Hepatocyte (in vitro differentiated cells): ENCODE data around the gene DIAPH2. TPM values are rescaled to one million over a fixed set of nuclear protein-coding genes. Genes with fewer than 3 reads are reported as not detected.

ENCODE experiments used
- DNase-seq: peaks from one replicate; pipeline ENCODE4 v3.0.0-alpha.2; 2016; ENCODE audit warnings: low spot score
- H2AFZ ChIP-seq: fragments of 200-600 bp; sonication (generic); 2 replicates; pipeline ENCODE4 v1.6.0; 2016; ENCODE audit warnings: antibody characterized with exemption, mild to moderate bottlenecking
- H3K27ac ChIP-seq: fragments of 200-600 bp; sonication (generic); 2 replicates; pipeline ENCODE4 v1.5.1; 2016; ENCODE audit warnings: mild to moderate bottlenecking
- H3K27me3 ChIP-seq: fragments of 200-600 bp; sonication (generic); 2 replicates; pipeline ENCODE4 v1.6.1; 2016
- H3K36me3 ChIP-seq: fragments of 200-600 bp; sonication (generic); replicated peaks from 2 replicates; pipeline ENCODE4 v1.5.1; 2016; ENCODE audit warnings: low read depth; ENCODE audit not compliant: insufficient read depth
- H3K4me1 ChIP-seq: fragments of 200-600 bp; sonication (generic); 2 replicates; pipeline ENCODE4 v1.5.1; 2016; ENCODE audit warnings: mild to moderate bottlenecking, moderate library complexity; ENCODE audit not compliant: insufficient read depth
- H3K4me2 ChIP-seq: fragments of 200-600 bp; sonication (generic); 2 replicates; pipeline ENCODE4 v1.6.0; 2016
- H3K4me3 ChIP-seq: fragments of 200-600 bp; sonication (generic); 2 replicates; pipeline ENCODE4 v1.5.1; 2016; ENCODE audit warnings: mild to moderate bottlenecking
- H3K79me2 ChIP-seq: fragments of 200-600 bp; sonication (generic); 2 replicates; pipeline ENCODE4 v1.6.0; 2017; ENCODE audit warnings: mild to moderate bottlenecking
- H3K9me2 ChIP-seq: fragments of 200-600 bp; sonication (generic); replicated peaks from 2 replicates; pipeline ENCODE4 v1.6.0; 2017; ENCODE audit warnings: mild to moderate bottlenecking; ENCODE audit not compliant: insufficient read depth
- H3K9me3 ChIP-seq: fragments of 200-600 bp; sonication (generic); 2 replicates; pipeline ENCODE4 v1.5.1; 2016; ENCODE audit warnings: low read depth, mild to moderate bottlenecking
- H4K20me1 ChIP-seq: fragments of 200-600 bp; sonication (generic); 2 replicates; pipeline ENCODE4 v1.6.0; 2016; ENCODE audit warnings: mild to moderate bottlenecking; ENCODE audit not compliant: insufficient read depth, poor library complexity, severe bottlenecking
- EZH2 ChIP-seq: fragments of 200-600 bp; sonication (generic); IDR thresholded peaks from 2 replicates; pipeline ENCODE4 v1.6.1; 2016; ENCODE audit warnings: antibody characterized with exemption, mild to moderate bottlenecking, borderline replicate concordance
- EZH2phosphoT487 ChIP-seq: fragments of 200-600 bp; sonication (generic); IDR thresholded peaks from one replicate; pipeline ENCODE4 v1.6.1; 2018; ENCODE audit warnings: antibody characterized with exemption, mild to moderate bottlenecking, low read depth, moderate library complexity; ENCODE audit not compliant: unreplicated experiment, severe bottlenecking
- WGBS: methylation state at CpG from one replicate; pipeline ENCODE4 v1.1.6; 2016; ENCODE audit warnings: low lambda C conversion rate; ENCODE audit errors: missing lambda C conversion rate; 5-methylcytosine and 5-hydroxymethylcytosine counted together
- polyA plus RNA-seq: library from polyadenylated mRNA; unstranded; fragments of >200 nt; fragmentation: Nextera tagmentation; extraction: Ambion mirVana; gene quantifications from 2 replicates; pipeline ENCODE4 v1.2.1, GENCODE V29; 2016
- total RNA-seq: library from RNA; depleted of rRNA; stranded (reverse); fragments of >200 nt; gene quantifications from 2 replicates; pipeline ENCODE4 v1.2.3, GENCODE V29; 2014
- TF ChIP-seq, protein P1 (sequence below): fragments of 200-600 bp; sonication (generic); IDR thresholded peaks from 2 replicates; pipeline ENCODE4 v1.5.1; 2016; ENCODE audit warnings: antibody characterized with exemption, mild to moderate bottlenecking; ENCODE audit not compliant: poor library complexity

Gene DIAPH2
- total and polyA plus RNA-seq, 2 experiments from 2014 or later: 14.8 to 32.4 TPM

DNA sequence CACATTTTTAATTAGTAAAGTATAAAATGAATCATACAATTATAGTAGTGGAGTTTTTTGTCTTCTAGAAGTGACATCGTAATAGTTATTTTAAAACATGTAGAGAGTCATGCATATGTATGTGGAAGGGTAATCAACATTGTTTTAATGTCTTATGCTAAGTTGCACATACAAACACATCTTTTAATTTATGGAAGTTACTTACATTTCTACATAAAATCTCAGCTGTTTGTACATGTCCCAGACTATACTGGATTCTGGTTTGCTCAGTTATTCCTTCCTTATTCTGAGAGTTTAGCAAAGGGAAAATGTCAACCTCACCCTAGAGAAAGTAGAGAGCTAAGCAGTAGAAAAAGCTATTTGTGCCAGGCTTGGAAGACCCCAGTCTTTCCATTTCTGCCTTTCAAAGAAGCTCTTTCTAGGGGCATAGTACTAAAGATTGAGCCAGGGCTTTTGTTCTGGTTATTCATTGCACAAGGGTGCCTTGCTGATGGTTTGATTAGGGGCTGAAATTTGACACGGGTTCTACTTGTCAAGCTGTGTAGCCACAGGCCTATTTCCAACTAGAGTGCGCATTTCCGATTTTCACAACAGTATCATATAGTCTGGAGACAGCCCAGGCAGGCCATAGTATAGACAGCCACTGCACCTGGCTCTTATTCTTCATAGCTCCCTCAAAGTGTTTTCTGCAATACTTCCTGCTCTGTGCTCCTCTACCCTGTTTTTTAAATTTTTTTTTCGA lies 305.4 kb downstream of the DIAPH2 start:
- TF ChIP-seq EZH2 (no peak), EZH2phosphoT487 (no peak)
- TF ChIP-seq, protein P1, sequence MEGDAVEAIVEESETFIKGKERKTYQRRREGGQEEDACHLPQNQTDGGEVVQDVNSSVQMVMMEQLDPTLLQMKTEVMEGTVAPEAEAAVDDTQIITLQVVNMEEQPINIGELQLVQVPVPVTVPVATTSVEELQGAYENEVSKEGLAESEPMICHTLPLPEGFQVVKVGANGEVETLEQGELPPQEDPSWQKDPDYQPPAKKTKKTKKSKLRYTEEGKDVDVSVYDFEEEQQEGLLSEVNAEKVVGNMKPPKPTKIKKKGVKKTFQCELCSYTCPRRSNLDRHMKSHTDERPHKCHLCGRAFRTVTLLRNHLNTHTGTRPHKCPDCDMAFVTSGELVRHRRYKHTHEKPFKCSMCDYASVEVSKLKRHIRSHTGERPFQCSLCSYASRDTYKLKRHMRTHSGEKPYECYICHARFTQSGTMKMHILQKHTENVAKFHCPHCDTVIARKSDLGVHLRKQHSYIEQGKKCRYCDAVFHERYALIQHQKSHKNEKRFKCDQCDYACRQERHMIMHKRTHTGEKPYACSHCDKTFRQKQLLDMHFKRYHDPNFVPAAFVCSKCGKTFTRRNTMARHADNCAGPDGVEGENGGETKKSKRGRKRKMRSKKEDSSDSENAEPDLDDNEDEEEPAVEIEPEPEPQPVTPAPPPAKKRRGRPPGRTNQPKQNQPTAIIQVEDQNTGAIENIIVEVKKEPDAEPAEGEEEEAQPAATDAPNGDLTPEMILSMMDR: no peak
- Histone ChIP-seq H3K4me1 (peaks cover 4% of the 10 kb centered on the region), H3K9me2 (no peaks in the 10 kb centered on the region), H3K4me2 (no peak overlapping the region), H3K36me3 (no peaks in the 10 kb centered on the region), H2AFZ (no peak overlapping the region), H3K27ac (no peak overlapping the region), H3K4me3 (no peak overlapping the region), H3K27me3 (no peaks in the 10 kb centered on the region), H4K20me1 (no peaks in the 10 kb centered on the region), H3K9me3 (no peaks in the 10 kb centered on the region), H3K79me2 (no peaks in the 10 kb centered on the region)
- 82% methylated on average over 5 of the region's 5 CpGs for WGBS
- DNase-seq: no peak

DNA sequence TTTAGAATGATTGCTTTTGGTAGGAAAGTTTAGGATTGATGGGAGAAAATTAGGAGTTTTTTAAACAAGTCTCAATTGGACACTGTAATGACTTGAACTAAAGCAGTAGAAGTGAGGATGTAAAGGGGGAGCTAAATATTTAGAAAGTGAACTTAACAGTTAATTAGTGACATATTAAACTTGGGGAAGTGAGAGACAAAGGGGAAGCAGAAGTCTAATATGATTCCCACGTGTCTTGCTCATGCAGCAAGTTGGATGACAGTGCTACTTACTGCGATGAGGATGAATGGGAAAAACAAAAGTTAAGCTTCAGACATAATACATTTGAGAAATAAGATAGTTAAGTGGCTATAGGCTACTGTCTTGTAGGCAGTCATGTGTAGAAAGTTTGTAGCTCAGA lies 309.5 kb downstream of the DIAPH2 start:
- Histone ChIP-seq H3K27ac (no peak overlapping the region), H3K79me2 (no peaks in the 10 kb centered on the region), H3K4me1 (no peaks in the 10 kb centered on the region), H3K9me3 (no peaks in the 10 kb centered on the region), H4K20me1 (no peaks in the 10 kb centered on the region), H2AFZ (no peak overlapping the region), H3K36me3 (no peaks in the 10 kb centered on the region), H3K4me2 (no peak overlapping the region), H3K9me2 (no peaks in the 10 kb centered on the region), H3K27me3 (no peaks in the 10 kb centered on the region), H3K4me3 (no peak overlapping the region)
- no peak for TF ChIP-seq EZH2phosphoT487
- TF ChIP-seq, protein P1: no peak
- no peak for TF ChIP-seq EZH2
- 64% methylated on average over 2 of the region's 2 CpGs for WGBS
- DNase-seq: no peak

DNA sequence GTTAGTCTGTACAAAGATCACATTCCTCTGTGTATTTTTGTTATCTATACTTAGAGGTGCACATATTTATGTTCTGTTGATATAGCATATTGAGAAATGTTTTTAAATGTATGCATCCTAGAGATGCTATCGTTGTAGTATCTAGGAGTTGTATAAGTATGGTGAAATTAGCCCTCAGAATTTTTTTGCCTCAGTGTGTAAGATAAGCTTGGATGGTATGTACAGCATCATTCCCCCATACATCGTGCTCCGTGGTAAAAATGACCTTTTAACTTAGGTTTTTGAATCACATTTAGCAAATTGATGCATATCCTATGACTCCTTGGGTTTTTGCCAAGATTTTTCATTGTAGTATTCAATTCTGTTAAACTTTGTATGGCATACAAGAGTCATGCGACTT lies 312.6 kb downstream of the DIAPH2 start:
- Histone ChIP-seq H3K9me3 (no peaks in the 10 kb centered on the region), H3K27me3 (no peaks in the 10 kb centered on the region), H3K27ac (no peak overlapping the region), H2AFZ (no peak overlapping the region), H3K79me2 (no peaks in the 10 kb centered on the region), H3K36me3 (no peaks in the 10 kb centered on the region), H4K20me1 (no peaks in the 10 kb centered on the region), H3K4me3 (no peak overlapping the region), H3K4me2 (no peak overlapping the region), H3K4me1 (no peaks in the 10 kb centered on the region), H3K9me2 (no peaks in the 10 kb centered on the region)
- WGBS: 70% methylated on average over 4 of the region's 4 CpGs
- DNase-seq: no peak
- TF ChIP-seq, protein P1: no peak
- TF ChIP-seq EZH2phosphoT487 (no peak), EZH2 (no peak)
